ENCODE data around the gene TRAK1. TPM values are rescaled to one million over a fixed set of nuclear protein-coding genes. Genes with fewer than 3 reads are reported as not detected.

Gene TRAK1
- total and polyA plus RNA-seq, 7 experiments from 2014 or later, result 4.8 to 30.4 (median 13.9) TPM

- Histone ChIP-seq H3K9me3 (ENCODE audit: control insufficient read depth in 2 of 3, low read length in 3 of 3) (no peaks in the 10 kb centered on the region), H3K27ac (ENCODE audit: low read depth, low read length) (no peak overlapping the region), H3K4me3 (ENCODE audit: low read length) (no peak overlapping the region), H3K36me3 (ENCODE audit: control insufficient read depth in 2 of 3, insufficient read depth in 3 of 3, low read length in 3 of 3) (no peaks in the 10 kb centered on the region), H3K4me1 (ENCODE audit: control insufficient read depth in 2 of 2, insufficient read depth in 2 of 2, low read length in 2 of 2) (peaks cover 12 to 13% of the 10 kb centered on the region in 2 donors), H3K27me3 (ENCODE audit: control insufficient read depth in 2 of 2, insufficient read depth in 2 of 2, low read length in 2 of 2) (no peaks in the 10 kb centered on the region)
- no peak overlapping the region for H3K27ac Mint-ChIP-seq
- ChIA-PET CTCF (no interaction called here), POLR2A (no interaction called here)
- no peak overlapping the region for H3K4me3 Mint-ChIP-seq
- intact Hi-C loops (cut with micrococcal nuclease), result no loop called here
- no peaks in the 10 kb centered on the region for H3K27me3 Mint-ChIP-seq
- H3K4me1 Mint-ChIP-seq, result peaks cover 32 to 62% (median 47%) of the 10 kb centered on the region in 7 donors
- H3K9me3 Mint-ChIP-seq, result peaks cover 0 to 12% (median 7%) of the 10 kb centered on the region in 11 donors
- H3K36me3 Mint-ChIP-seq, result peaks cover 4 to 15% (median 8%) of the 10 kb centered on the region in 5 donors
- DNase-seq (no peak), ATAC-seq (no peak)
These were observed 13.4 kb upstream of the TRAK1 start for GRCh38 chr3:42077785-42078184.

- peaks cover 35 to 59% (median 44%) of the 10 kb centered on the region in 7 donors for H3K4me1 Mint-ChIP-seq
- ATAC-seq, result no peak
- CTCF ChIA-PET, result interaction anchor here (1.6 kb wide), 1 partner anchor 21 kb away, joined by 3 read pairs; no protein-coding TSS in a partner anchor
- no peaks in the 10 kb centered on the region for H3K27me3 ChIP-seq (ENCODE audit: control insufficient read depth in 2 of 2, insufficient read depth in 2 of 2, low read length in 2 of 2)
- no peak overlapping the region for H3K27ac ChIP-seq (ENCODE audit: low read depth, low read length)
- peaks cover 4 to 15% (median 8%) of the 10 kb centered on the region in 5 donors for H3K36me3 Mint-ChIP-seq
- no peaks in the 10 kb centered on the region for H3K27me3 Mint-ChIP-seq
- H3K9me3 ChIP-seq (ENCODE audit: control insufficient read depth in 2 of 3, low read length in 3 of 3), result no peaks in the 10 kb centered on the region
- H3K4me3 ChIP-seq (ENCODE audit: low read length), result no peak overlapping the region
- H3K4me3 Mint-ChIP-seq, result no peak overlapping the region
- DNase-seq, result no peak
- peaks cover 13 to 16% of the 10 kb centered on the region in 2 donors for H3K4me1 ChIP-seq (ENCODE audit: control insufficient read depth in 2 of 2, insufficient read depth in 2 of 2, low read length in 2 of 2)
- intact Hi-C loops (cut with micrococcal nuclease), result no loop called here
- H3K9me3 Mint-ChIP-seq, result peaks cover 0 to 12% (median 7%) of the 10 kb centered on the region in 11 donors
- no peak overlapping the region for H3K27ac Mint-ChIP-seq
- H3K36me3 ChIP-seq (ENCODE audit: control insufficient read depth in 2 of 3, insufficient read depth in 3 of 3, low read length in 3 of 3), result no peaks in the 10 kb centered on the region
- POLR2A ChIA-PET, result interaction anchor here (0.5 kb wide), 1 partner anchor 1545 kb away, joined by 4 read pairs; no protein-coding TSS in a partner anchor
These were observed 12.5 kb upstream of the TRAK1 start for GRCh38 chr3:42078677-42079076.

- ChIA-PET POLR2A (interaction anchor here (0.6 kb wide), 1 partner anchor 58 kb away, joined by 3 read pairs; no protein-coding TSS in a partner anchor), CTCF (interaction anchor here (1.6 kb wide), 1 partner anchor 19 kb away, joined by 3 read pairs; no protein-coding TSS in a partner anchor)
- Mint-ChIP-seq H3K4me1 (peaks cover 35 to 59% (median 43%) of the 10 kb centered on the region in 7 donors), H3K4me3 (peak overlapping the region in 1 of 10 donors; percentile 56), H3K27ac (peak overlapping the region in 3 of 9 donors; percentile 48 to 75 (median 53)), H3K36me3 (peaks cover 4 to 15% (median 8%) of the 10 kb centered on the region in 5 donors), H3K27me3 (no peaks in the 10 kb centered on the region), H3K9me3 (peaks cover 0 to 12% (median 7%) of the 10 kb centered on the region in 11 donors)
- Histone ChIP-seq H3K27ac (ENCODE audit: low read depth, low read length) (no peak overlapping the region), H3K36me3 (ENCODE audit: control insufficient read depth in 2 of 3, insufficient read depth in 3 of 3, low read length in 3 of 3) (no peaks in the 10 kb centered on the region), H3K4me1 (ENCODE audit: control insufficient read depth in 2 of 2, insufficient read depth in 2 of 2, low read length in 2 of 2) (peaks cover 13 to 16% of the 10 kb centered on the region in 2 donors), H3K9me3 (ENCODE audit: control insufficient read depth in 2 of 3, low read length in 3 of 3) (no peaks in the 10 kb centered on the region), H3K27me3 (ENCODE audit: control insufficient read depth in 2 of 2, insufficient read depth in 2 of 2, low read length in 2 of 2) (no peaks in the 10 kb centered on the region), H3K4me3 (ENCODE audit: low read length) (no peak overlapping the region)
- ATAC-seq (peak; percentile 48), DNase-seq (no peak)
- intact Hi-C loops (cut with micrococcal nuclease), result loop anchor here in 1 of 2 donors (5.0 kb wide), 2 partner anchors 68 to 118 kb away; partner anchors contain the start of gene ULK4
These were observed 11.3 kb upstream of the TRAK1 start for GRCh38 chr3:42079701-42080452.

GRCh38 chr3:42080453-42080872 lies 10.7 kb upstream of the TRAK1 start:
- Histone ChIP-seq H3K4me1 (ENCODE audit: control insufficient read depth in 2 of 2, insufficient read depth in 2 of 2, low read length in 2 of 2) (peaks cover 13 to 16% of the 10 kb centered on the region in 2 donors), H3K27me3 (ENCODE audit: control insufficient read depth in 2 of 2, insufficient read depth in 2 of 2, low read length in 2 of 2) (no peaks in the 10 kb centered on the region), H3K36me3 (ENCODE audit: control insufficient read depth in 2 of 3, insufficient read depth in 3 of 3, low read length in 3 of 3) (no peaks in the 10 kb centered on the region), H3K4me3 (ENCODE audit: low read length) (no peak overlapping the region), H3K27ac (ENCODE audit: low read depth, low read length) (no peak overlapping the region), H3K9me3 (ENCODE audit: control insufficient read depth in 2 of 3, low read length in 3 of 3) (no peaks in the 10 kb centered on the region)
- H3K36me3 Mint-ChIP-seq, result peaks cover 4 to 15% (median 8%) of the 10 kb centered on the region in 5 donors
- ChIA-PET POLR2A (interaction anchor here (0.6 kb wide), 1 partner anchor 58 kb away, joined by 3 read pairs; no protein-coding TSS in a partner anchor), CTCF (no interaction called here)
- H3K27ac Mint-ChIP-seq, result peak overlapping the region in 5 of 9 donors; percentile 40 to 75 (median 66)
- peaks cover 38 to 60% (median 43%) of the 10 kb centered on the region in 7 donors for H3K4me1 Mint-ChIP-seq
- peak; percentile 58 for ATAC-seq
- peaks cover 0 to 12% (median 7%) of the 10 kb centered on the region in 11 donors for H3K9me3 Mint-ChIP-seq
- DNase-seq, result no peak
- H3K27me3 Mint-ChIP-seq, result no peaks in the 10 kb centered on the region
- peak overlapping the region in 2 of 10 donors; percentile 9 to 61 for H3K4me3 Mint-ChIP-seq
- intact Hi-C loops (cut with micrococcal nuclease), result loop anchor here in 1 of 2 donors (5.0 kb wide), 2 partner anchors 68 to 118 kb away; partner anchors contain the start of gene ULK4

- Mint-ChIP-seq H3K27ac (peak overlapping the region in 8 of 9 donors; percentile 4 to 87 (median 76)), H3K36me3 (peaks cover 0 to 10% (median 9%) of the 10 kb centered on the region in 5 donors), H3K4me3 (peak overlapping the region in 9 of 10 donors; percentile 3 to 75 (median 42)), H3K27me3 (no peaks in the 10 kb centered on the region), H3K4me1 (peaks cover 42 to 65% (median 47%) of the 10 kb centered on the region in 7 donors), H3K9me3 (peaks cover 0 to 7% (median 2%) of the 10 kb centered on the region in 11 donors)
- DNase-seq, result no peak
- no peaks in the 10 kb centered on the region for H3K9me3 ChIP-seq (ENCODE audit: control insufficient read depth in 2 of 3, low read length in 3 of 3)
- H3K36me3 ChIP-seq (ENCODE audit: control insufficient read depth in 2 of 3, insufficient read depth in 3 of 3, low read length in 3 of 3), result peaks cover 0 to under 1% (median 0%) of the 10 kb centered on the region in 3 experiments
- H3K27me3 ChIP-seq (ENCODE audit: control insufficient read depth in 2 of 2, insufficient read depth in 2 of 2, low read length in 2 of 2), result no peaks in the 10 kb centered on the region
- peaks cover 13 to 16% of the 10 kb centered on the region in 2 donors for H3K4me1 ChIP-seq (ENCODE audit: control insufficient read depth in 2 of 2, insufficient read depth in 2 of 2, low read length in 2 of 2)
- no peak for ATAC-seq
- H3K27ac ChIP-seq (ENCODE audit: low read depth, low read length), result no peak overlapping the region
- no peak overlapping the region for H3K4me3 ChIP-seq (ENCODE audit: low read length)
- CTCF ChIA-PET, result interaction anchor here (1.1 kb wide), 1 partner anchor 18 kb away, joined by 3 read pairs; no protein-coding TSS in a partner anchor
- POLR2A ChIA-PET, result no interaction called here
- intact Hi-C loops (cut with micrococcal nuclease), result loop anchor here in 1 of 2 donors (5.0 kb wide), 2 partner anchors 70 to 120 kb away; partner anchors contain the start of gene ULK4
These were observed 9.2 kb upstream of the TRAK1 start for GRCh38 chr3:42081838-42082473.

- no peak overlapping the region for H3K4me3 Mint-ChIP-seq
- ChIA-PET CTCF (no interaction called here), POLR2A (no interaction called here)
- H3K4me1 Mint-ChIP-seq, result peaks cover 34 to 51% (median 43%) of the 10 kb centered on the region in 7 donors
- H3K27ac Mint-ChIP-seq, result no peak overlapping the region
- ATAC-seq (no peak), DNase-seq (no peak)
- Histone ChIP-seq H3K27me3 (ENCODE audit: control insufficient read depth in 2 of 2, insufficient read depth in 2 of 2, low read length in 2 of 2) (no peaks in the 10 kb centered on the region), H3K4me1 (ENCODE audit: control insufficient read depth in 2 of 2, insufficient read depth in 2 of 2, low read length in 2 of 2) (peaks cover 13 to 16% of the 10 kb centered on the region in 2 donors), H3K4me3 (ENCODE audit: low read length) (no peak overlapping the region), H3K36me3 (ENCODE audit: control insufficient read depth in 2 of 3, insufficient read depth in 3 of 3, low read length in 3 of 3) (peaks cover 0 to 11% (median 0%) of the 10 kb centered on the region in 3 experiments), H3K9me3 (ENCODE audit: control insufficient read depth in 2 of 3, low read length in 3 of 3) (no peaks in the 10 kb centered on the region), H3K27ac (ENCODE audit: low read depth, low read length) (no peak overlapping the region)
- H3K36me3 Mint-ChIP-seq, result peaks cover 5 to 19% (median 11%) of the 10 kb centered on the region in 5 donors
- no peaks in the 10 kb centered on the region for H3K9me3 Mint-ChIP-seq
- no peaks in the 10 kb centered on the region for H3K27me3 Mint-ChIP-seq
- intact Hi-C loops (cut with micrococcal nuclease), result loop anchor here in 1 of 2 donors (5.0 kb wide), 2 partner anchors 72 to 122 kb away; partner anchors contain the start of gene ULK4
These were observed 6.6 kb upstream of the TRAK1 start for GRCh38 chr3:42084586-42084985.

Data from naive thymus-derived CD4-positive, alpha-beta T cell (primary cell).